Adrenal gland (tissue), 5 donors: ENCODE measurements around the gene WNK4.

ENCODE experiments used
- POLR2A ChIP-seq, 2 donors: fragments of 450-650 bp; IDR thresholded peaks; one replicate each; pipeline ENCODE4 v1.6.1; 2017; ENCODE audit warnings: antibody characterized with exemption in 2 of 2, mild to moderate bottlenecking in 2 of 2, moderate library complexity in 1 of 2
- TF ChIP-seq, protein P1 (sequence below), 6 experiments: fragments of 450-650 bp in 4 of 6; fragments of 200-600 bp in 2 of 6; sonication (generic) in 1 of 6; IDR thresholded peaks; 1 replicate in 5 of 6; 2 replicates in 1 of 6; pipeline versions ENCODE4 v1.5.1 to v1.8.0; 2016 to 2021; ENCODE audit warnings: antibody characterized with exemption in 6 of 6, mild to moderate bottlenecking in 2 of 6, moderate library complexity in 1 of 6
- donor health status: DM: no; HTN: no; CAD: no.

- no peak for TF ChIP-seq POLR2A (IDR thresholded peaks at IDR 0.05)
- TF ChIP-seq, protein P1, sequence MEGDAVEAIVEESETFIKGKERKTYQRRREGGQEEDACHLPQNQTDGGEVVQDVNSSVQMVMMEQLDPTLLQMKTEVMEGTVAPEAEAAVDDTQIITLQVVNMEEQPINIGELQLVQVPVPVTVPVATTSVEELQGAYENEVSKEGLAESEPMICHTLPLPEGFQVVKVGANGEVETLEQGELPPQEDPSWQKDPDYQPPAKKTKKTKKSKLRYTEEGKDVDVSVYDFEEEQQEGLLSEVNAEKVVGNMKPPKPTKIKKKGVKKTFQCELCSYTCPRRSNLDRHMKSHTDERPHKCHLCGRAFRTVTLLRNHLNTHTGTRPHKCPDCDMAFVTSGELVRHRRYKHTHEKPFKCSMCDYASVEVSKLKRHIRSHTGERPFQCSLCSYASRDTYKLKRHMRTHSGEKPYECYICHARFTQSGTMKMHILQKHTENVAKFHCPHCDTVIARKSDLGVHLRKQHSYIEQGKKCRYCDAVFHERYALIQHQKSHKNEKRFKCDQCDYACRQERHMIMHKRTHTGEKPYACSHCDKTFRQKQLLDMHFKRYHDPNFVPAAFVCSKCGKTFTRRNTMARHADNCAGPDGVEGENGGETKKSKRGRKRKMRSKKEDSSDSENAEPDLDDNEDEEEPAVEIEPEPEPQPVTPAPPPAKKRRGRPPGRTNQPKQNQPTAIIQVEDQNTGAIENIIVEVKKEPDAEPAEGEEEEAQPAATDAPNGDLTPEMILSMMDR (IDR thresholded peaks at IDR 0.05), result no peak
Measured at GRCh38 chr17:42845556-42845917, 65.1 kb downstream of the WNK4 start.
